WTC11 (cell line): ENCODE data around the gene MIPOL1.

ENCODE experiments used
- CREB1 ChIP-seq: sonication (generic); formaldehyde crosslinking; IDR thresholded peaks from 2 replicates; pipeline ENCODE4 v1.8.0; 2023; ENCODE audit warnings: mild to moderate bottlenecking, missing genetic modification reagents
- CTCF ChIP-seq: fragments of 200-600 bp; IDR thresholded peaks from 2 replicates; pipeline ENCODE4 v1.8.0; 2022; ENCODE audit warnings: antibody characterized with exemption
- FOXP1 ChIP-seq: sonication (generic); formaldehyde crosslinking; IDR thresholded peaks from 2 replicates; pipeline ENCODE4 v1.8.0; 2022; ENCODE audit warnings: missing genetic modification reagents, mild to moderate bottlenecking, moderate library complexity, borderline replicate concordance
- FOXP4 ChIP-seq: sonication (generic); formaldehyde crosslinking; IDR thresholded peaks from 2 replicates; pipeline ENCODE4 v1.8.0; 2022; ENCODE audit warnings: mild to moderate bottlenecking, missing genetic modification reagents
- SP1 ChIP-seq: sonication (generic); formaldehyde crosslinking; conservative IDR thresholded peaks from 2 replicates; pipeline ENCODE4 v1.8.1; 2022; ENCODE audit warnings: missing genetic modification reagents

GRCh38 chr14:37438444-37438843 is 240.7 kb downstream of the MIPOL1 start:
- TF ChIP-seq FOXP1 (CRISPR knock-in tag) = no peak
- no peak for TF ChIP-seq CREB1
- no peak for TF ChIP-seq CTCF
- TF ChIP-seq SP1 (CRISPR knock-in tag) = no peak
- no peak for TF ChIP-seq FOXP4
